Measurements from ENCODE around the gene SPTA1. TPM values are rescaled to one million over a fixed set of nuclear protein-coding genes. Genes with fewer than 3 reads are reported as not detected.
"Not testable (repeated sequence)": the region's sequence is repeated elsewhere in the genome, so short reads cannot be mapped to it uniquely, and the experiment has no call there.

The SPTA1 gene
- total RNA-seq, 1 donor from 2014 or later = 6.1 TPM

DNA sequence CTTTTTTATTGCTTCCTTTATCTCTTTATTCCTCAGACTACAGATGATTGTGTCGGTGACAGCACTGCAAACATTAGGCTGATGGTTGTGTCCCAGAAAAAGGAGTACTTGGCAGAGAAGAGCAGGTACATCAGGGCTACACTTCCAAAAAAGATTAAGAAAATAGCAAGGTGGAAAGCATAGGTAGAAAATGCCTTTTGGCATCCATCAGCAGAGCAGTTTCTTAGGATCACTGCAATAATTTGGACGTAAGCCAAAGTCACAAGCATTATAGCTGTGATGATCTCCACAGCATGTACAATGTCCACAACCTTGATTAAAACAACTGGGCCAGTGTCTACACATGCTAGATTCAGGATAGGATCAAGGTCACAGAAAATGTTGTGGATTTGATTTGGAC lies 8.1 kb upstream of the SPTA1 start:
- no peaks in the 10 kb centered on the region for H3K9me3 Mint-ChIP-seq (ENCODE audit: unreplicated experiment)
- no peak overlapping the region for H3K27ac Mint-ChIP-seq (ENCODE audit: unreplicated experiment)
- no peaks in the 10 kb centered on the region for H3K36me3 Mint-ChIP-seq (ENCODE audit: low read depth, unreplicated experiment)
- H3K4me1 Mint-ChIP-seq (ENCODE audit: unreplicated experiment) = no peaks in the 10 kb centered on the region
- no peak overlapping the region for H3K4me3 Mint-ChIP-seq (ENCODE audit: unreplicated experiment)
- peaks cover 1% of the 10 kb centered on the region for H3K27me3 Mint-ChIP-seq (ENCODE audit: unreplicated experiment)
- TF ChIP-seq, protein P1, sequence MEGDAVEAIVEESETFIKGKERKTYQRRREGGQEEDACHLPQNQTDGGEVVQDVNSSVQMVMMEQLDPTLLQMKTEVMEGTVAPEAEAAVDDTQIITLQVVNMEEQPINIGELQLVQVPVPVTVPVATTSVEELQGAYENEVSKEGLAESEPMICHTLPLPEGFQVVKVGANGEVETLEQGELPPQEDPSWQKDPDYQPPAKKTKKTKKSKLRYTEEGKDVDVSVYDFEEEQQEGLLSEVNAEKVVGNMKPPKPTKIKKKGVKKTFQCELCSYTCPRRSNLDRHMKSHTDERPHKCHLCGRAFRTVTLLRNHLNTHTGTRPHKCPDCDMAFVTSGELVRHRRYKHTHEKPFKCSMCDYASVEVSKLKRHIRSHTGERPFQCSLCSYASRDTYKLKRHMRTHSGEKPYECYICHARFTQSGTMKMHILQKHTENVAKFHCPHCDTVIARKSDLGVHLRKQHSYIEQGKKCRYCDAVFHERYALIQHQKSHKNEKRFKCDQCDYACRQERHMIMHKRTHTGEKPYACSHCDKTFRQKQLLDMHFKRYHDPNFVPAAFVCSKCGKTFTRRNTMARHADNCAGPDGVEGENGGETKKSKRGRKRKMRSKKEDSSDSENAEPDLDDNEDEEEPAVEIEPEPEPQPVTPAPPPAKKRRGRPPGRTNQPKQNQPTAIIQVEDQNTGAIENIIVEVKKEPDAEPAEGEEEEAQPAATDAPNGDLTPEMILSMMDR (IDR thresholded peaks at IDR 0.05; ENCODE audit: unreplicated experiment) = no peak
- DNase-seq (ENCODE audit: low spot score) = no peak

DNA sequence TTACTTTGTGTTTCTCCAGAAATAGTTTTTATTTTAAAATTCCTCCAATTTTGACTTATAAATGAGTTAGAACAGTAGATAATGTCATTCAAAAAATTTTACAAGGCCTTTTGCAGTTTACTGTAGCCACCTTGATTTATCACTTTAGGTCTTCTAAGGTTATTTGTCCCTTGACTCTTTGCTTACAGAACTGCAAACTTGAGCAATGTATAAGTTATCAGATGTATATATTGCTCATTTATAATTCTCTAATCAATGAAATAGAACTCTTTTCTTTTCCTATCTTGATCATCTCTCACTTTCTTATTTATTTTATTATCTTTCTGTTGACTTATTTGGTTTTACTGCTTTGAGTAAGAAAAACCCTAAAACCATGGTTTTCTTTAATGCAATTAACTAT lies 5.8 kb upstream of the SPTA1 start:
- no peak for DNase-seq (ENCODE audit: low spot score)
- TF ChIP-seq, protein P1 (IDR thresholded peaks at IDR 0.05; ENCODE audit: unreplicated experiment) = no peak
- Mint-ChIP-seq H3K27me3 (ENCODE audit: unreplicated experiment) (peaks cover 1% of the 10 kb centered on the region), H3K9me3 (ENCODE audit: unreplicated experiment) (no peaks in the 10 kb centered on the region), H3K27ac (ENCODE audit: unreplicated experiment) (no peak overlapping the region), H3K4me1 (ENCODE audit: unreplicated experiment) (no peaks in the 10 kb centered on the region), H3K4me3 (ENCODE audit: unreplicated experiment) (no peak overlapping the region), H3K36me3 (ENCODE audit: low read depth, unreplicated experiment) (no peaks in the 10 kb centered on the region)

GRCh38 chr1:158691907-158692306 lies 5.4 kb upstream of the SPTA1 start:
- Mint-ChIP-seq H3K4me1 (ENCODE audit: unreplicated experiment) (no peaks in the 10 kb centered on the region), H3K36me3 (ENCODE audit: low read depth, unreplicated experiment) (no peaks in the 10 kb centered on the region), H3K27me3 (ENCODE audit: unreplicated experiment) (peaks cover 1% of the 10 kb centered on the region), H3K27ac (ENCODE audit: unreplicated experiment) (no peak overlapping the region), H3K4me3 (ENCODE audit: unreplicated experiment) (no peak overlapping the region), H3K9me3 (ENCODE audit: unreplicated experiment) (no peaks in the 10 kb centered on the region)
- DNase-seq (ENCODE audit: low spot score) = no peak
- TF ChIP-seq, protein P1 (IDR thresholded peaks at IDR 0.05; ENCODE audit: unreplicated experiment) = no peak

- H3K36me3 Mint-ChIP-seq (ENCODE audit: low read depth, unreplicated experiment); H3K27me3 Mint-ChIP-seq (ENCODE audit: unreplicated experiment); DNase-seq (ENCODE audit: low spot score); H3K27ac Mint-ChIP-seq (ENCODE audit: unreplicated experiment); H3K4me3 Mint-ChIP-seq (ENCODE audit: unreplicated experiment); H3K4me1 Mint-ChIP-seq (ENCODE audit: unreplicated experiment); H3K9me3 Mint-ChIP-seq (ENCODE audit: unreplicated experiment): not testable (repeated sequence)
Observed at GRCh38 chr1:158691149-158691548, 4.6 kb upstream of the SPTA1 start.

DNA sequence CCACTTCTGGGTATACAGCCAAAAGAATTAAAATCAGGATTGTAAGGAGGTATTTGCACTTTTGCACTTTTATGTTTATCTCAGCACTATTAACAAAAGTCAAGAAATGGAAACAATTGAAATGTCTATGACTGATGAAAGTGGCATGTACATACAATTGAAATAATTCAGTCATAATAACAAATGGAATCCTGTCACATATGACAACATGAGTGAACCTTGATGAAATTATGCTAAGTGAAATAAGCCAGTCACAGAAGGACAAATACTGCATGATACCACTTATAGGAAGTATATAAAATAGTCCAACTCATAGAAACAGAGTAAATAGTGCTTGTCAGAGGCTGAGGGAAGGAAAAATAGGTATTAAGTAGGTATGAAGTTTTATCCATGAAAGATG lies 3.4 kb upstream of the SPTA1 start:
- Mint-ChIP-seq H3K27ac (ENCODE audit: unreplicated experiment) (no peak overlapping the region), H3K4me3 (ENCODE audit: unreplicated experiment) (no peak overlapping the region), H3K27me3 (ENCODE audit: unreplicated experiment) (peaks cover 2% of the 10 kb centered on the region), H3K9me3 (ENCODE audit: unreplicated experiment) (no peaks in the 10 kb centered on the region), H3K36me3 (ENCODE audit: low read depth, unreplicated experiment) (no peaks in the 10 kb centered on the region), H3K4me1 (ENCODE audit: unreplicated experiment) (no peaks in the 10 kb centered on the region)
- no peak for DNase-seq (ENCODE audit: low spot score)
- TF ChIP-seq, protein P1 (IDR thresholded peaks at IDR 0.05; ENCODE audit: unreplicated experiment) = no peak

- Mint-ChIP-seq H3K4me3 (ENCODE audit: unreplicated experiment) (no peak overlapping the region), H3K27ac (ENCODE audit: unreplicated experiment) (no peak overlapping the region), H3K4me1 (ENCODE audit: unreplicated experiment) (no peaks in the 10 kb centered on the region), H3K36me3 (ENCODE audit: low read depth, unreplicated experiment) (no peaks in the 10 kb centered on the region), H3K9me3 (ENCODE audit: unreplicated experiment) (no peaks in the 10 kb centered on the region), H3K27me3 (ENCODE audit: unreplicated experiment) (peaks cover 2% of the 10 kb centered on the region)
- TF ChIP-seq, protein P1 (IDR thresholded peaks at IDR 0.05; ENCODE audit: unreplicated experiment) = no peak
- no peak for DNase-seq (ENCODE audit: low spot score)
Observed at GRCh38 chr1:158689110-158689509, 2.6 kb upstream of the SPTA1 start.

- not testable (repeated sequence) for H3K36me3 Mint-ChIP-seq (ENCODE audit: low read depth, unreplicated experiment); H3K9me3 Mint-ChIP-seq (ENCODE audit: unreplicated experiment); H3K4me1 Mint-ChIP-seq (ENCODE audit: unreplicated experiment); H3K27me3 Mint-ChIP-seq (ENCODE audit: unreplicated experiment); DNase-seq (ENCODE audit: low spot score); H3K27ac Mint-ChIP-seq (ENCODE audit: unreplicated experiment); H3K4me3 Mint-ChIP-seq (ENCODE audit: unreplicated experiment)
Observed at GRCh38 chr1:158688343-158688742, 1.8 kb upstream of the SPTA1 start.
